H1 (cell line): ENCODE data around the gene CADPS.

Experiments used
- ATF3 ChIP-seq: IDR thresholded peaks from 2 replicates; pipeline ENCODE4 v1.6.1; 2011; ENCODE audit warnings: low read depth, mild to moderate bottlenecking, low read length; ENCODE audit not compliant: insufficient read depth
- CBX8 ChIP-seq: fragments of 300-800, 300-1000 bp; sonication (generic); IDR thresholded peaks from 2 replicates; pipeline ENCODE4 v1.7.1; 2016; ENCODE audit warnings: low read depth, low read length, borderline replicate concordance
- CTCF ChIP-seq, 3 experiments: IDR thresholded peaks; 1 replicate in 2 of 3; 2 replicates in 1 of 3; pipeline versions ENCODE4 v1.5.1 to v1.6.1; 2011; ENCODE audit warnings: low read length in 3 of 3, mild to moderate bottlenecking in 3 of 3, inconsistent platforms in 2 of 3, low read depth in 1 of 3, moderate library complexity in 1 of 3; ENCODE audit not compliant: insufficient read depth in 1 of 3; ENCODE audit errors: control extremely low read depth in 1 of 3
- EGR1 ChIP-seq: IDR thresholded peaks from 2 replicates; pipeline ENCODE4 v1.6.1; 2011; ENCODE audit warnings: low read depth, low read length, borderline replicate concordance
- EZH2 ChIP-seq: fragments of 200-600 bp; sonication (generic); IDR thresholded peaks from 2 replicates; pipeline ENCODE4 v1.7.1; 2012; ENCODE audit warnings: low read depth, mild to moderate bottlenecking, moderate library complexity, low read length, inconsistent platforms; ENCODE audit not compliant: severe bottlenecking
- JUND ChIP-seq: IDR thresholded peaks from 2 replicates; pipeline ENCODE4 v1.6.1; 2011; ENCODE audit warnings: mild to moderate bottlenecking, improper control_type of control experiment, low read length
- NANOG ChIP-seq: IDR thresholded peaks from 2 replicates; pipeline ENCODE4 v1.6.1; 2011; ENCODE audit warnings: low read length, low read depth, mild to moderate bottlenecking, inconsistent platforms; ENCODE audit not compliant: insufficient read depth, poor library complexity, severe bottlenecking
- PHF8 ChIP-seq: fragments of 200-600 bp; sonication (generic); conservative IDR thresholded peaks from 2 replicates; pipeline ENCODE4 v1.7.1; 2012; ENCODE audit warnings: low read depth, mild to moderate bottlenecking, inconsistent platforms, low read length, moderate library complexity
- POLR2AphosphoS5 ChIP-seq: IDR thresholded peaks from 2 replicates; pipeline ENCODE4 v1.6.1; 2011; ENCODE audit warnings: low read depth, low read length
- SP1 ChIP-seq: IDR thresholded peaks from 2 replicates; pipeline ENCODE4 v1.6.1; 2011; ENCODE audit warnings: low read depth, low read length
- TAF1 ChIP-seq: IDR thresholded peaks from 2 replicates; pipeline ENCODE4 v1.6.1; 2011; ENCODE audit warnings: mild to moderate bottlenecking, low read depth, low read length
- TCF12 ChIP-seq: IDR thresholded peaks from 2 replicates; pipeline ENCODE4 v1.6.1; 2011; ENCODE audit warnings: low read depth, mild to moderate bottlenecking, low read length
- ZNF274 ChIP-seq: IDR thresholded peaks from 2 replicates; pipeline ENCODE4 v1.7.0; 2012; ENCODE audit warnings: low read length, borderline replicate concordance; ENCODE audit errors: extremely low read depth

GRCh38 chr3:62822905-62823304 is 52.3 kb downstream of the CADPS start:
- TF ChIP-seq CTCF (IDR thresholded peaks at IDR 0.05; ENCODE audit: control extremely low read depth in 1 of 3, insufficient read depth in 1 of 3, low read depth in 1 of 3, low read length in 3 of 3): no peak
- TF ChIP-seq PHF8: no peak
- TF ChIP-seq ZNF274: no peak
- no peak for TF ChIP-seq TCF12
- TF ChIP-seq ATF3: no peak
- TF ChIP-seq SP1: no peak
- no peak for TF ChIP-seq EZH2
- TF ChIP-seq CBX8: no peak
- TF ChIP-seq POLR2AphosphoS5: no peak
- TF ChIP-seq NANOG: no peak
- TF ChIP-seq EGR1: no peak
- TF ChIP-seq JUND: no peak
- TF ChIP-seq TAF1: no peak
